Hematopoietic multipotent progenitor cell treated with erythropoietin and hydrocortisone succinate and interleukin-3 and kit ligand, for 8 days (in vitro differentiated cells): Measurements from ENCODE around the gene ALK.

Experiments used
- DNase-seq: peaks from one replicate; pipeline ENCODE4 v3.0.0-alpha.2; 2015

Gene ALK

DNA sequence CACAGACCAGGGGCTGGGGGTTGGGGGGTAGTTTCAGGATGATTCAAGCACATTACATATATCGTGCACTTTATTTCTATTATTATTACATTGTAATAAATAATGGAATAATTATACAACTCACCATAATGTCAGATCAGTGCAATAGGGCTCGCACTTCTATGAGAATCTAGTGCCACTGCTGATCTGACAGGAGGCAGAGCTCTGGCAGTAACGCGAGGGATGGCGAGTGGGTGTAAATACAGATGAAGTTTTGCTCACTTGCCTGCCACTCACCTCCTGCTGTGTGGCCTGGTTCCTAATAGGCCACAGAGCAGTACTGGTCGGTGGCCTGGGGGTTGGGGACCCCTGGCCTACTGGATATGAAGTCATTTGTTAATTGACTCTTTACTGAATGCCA is 615.6 kb downstream of the ALK start:
- DNase-seq = no peak

DNA sequence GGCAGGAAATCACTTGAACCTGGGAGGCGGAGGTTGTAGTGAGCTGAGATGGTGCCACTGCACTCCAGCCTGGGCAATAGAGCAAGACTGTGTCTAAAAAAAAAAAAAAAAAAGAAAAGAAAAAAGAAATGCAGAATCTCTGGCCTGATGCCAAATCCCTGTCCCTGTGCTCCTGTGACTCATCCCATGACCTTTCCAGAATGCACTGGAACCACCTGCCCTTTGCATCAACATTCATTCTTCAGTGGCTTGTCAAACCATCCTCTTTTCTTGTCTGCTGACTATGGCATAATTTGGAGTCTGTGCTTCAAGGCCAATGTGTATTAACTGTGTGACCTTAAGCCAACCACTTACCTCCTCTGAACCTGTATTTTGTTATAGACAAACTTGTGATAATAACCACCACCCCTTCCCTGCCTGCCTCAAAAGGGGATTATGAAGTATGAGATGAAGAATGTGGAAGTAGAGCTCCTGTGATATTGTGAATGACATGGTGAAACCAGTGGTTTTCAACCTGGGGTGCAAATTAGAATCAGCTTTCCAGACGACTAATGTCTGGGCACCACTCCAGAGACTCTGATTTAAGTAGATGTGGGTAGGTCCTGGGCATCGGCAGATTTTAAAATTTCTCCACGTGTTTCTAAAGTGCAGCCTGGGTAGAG is 616.9 kb downstream of the ALK start:
- DNase-seq = no peak

DNA sequence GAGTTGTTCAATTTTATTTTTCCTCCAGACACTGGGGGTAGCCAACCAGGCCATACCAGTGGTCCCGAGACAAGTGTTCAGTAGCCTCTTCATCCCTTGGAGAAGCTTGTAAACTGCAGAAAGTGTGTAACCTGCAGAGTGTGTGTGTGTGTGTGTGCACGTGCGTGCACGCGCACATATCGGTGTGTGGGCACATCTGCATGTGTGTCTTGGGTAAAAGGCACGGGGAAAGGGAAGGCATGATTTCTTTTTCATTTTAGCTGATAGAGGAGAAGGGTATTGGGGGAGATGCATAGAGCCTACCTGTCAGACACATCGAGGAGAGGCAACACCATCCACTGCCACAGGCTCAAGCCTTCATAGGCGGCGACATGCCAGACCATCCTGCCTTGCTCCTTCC is 624.8 kb downstream of the ALK start:
- no peak for DNase-seq

DNA sequence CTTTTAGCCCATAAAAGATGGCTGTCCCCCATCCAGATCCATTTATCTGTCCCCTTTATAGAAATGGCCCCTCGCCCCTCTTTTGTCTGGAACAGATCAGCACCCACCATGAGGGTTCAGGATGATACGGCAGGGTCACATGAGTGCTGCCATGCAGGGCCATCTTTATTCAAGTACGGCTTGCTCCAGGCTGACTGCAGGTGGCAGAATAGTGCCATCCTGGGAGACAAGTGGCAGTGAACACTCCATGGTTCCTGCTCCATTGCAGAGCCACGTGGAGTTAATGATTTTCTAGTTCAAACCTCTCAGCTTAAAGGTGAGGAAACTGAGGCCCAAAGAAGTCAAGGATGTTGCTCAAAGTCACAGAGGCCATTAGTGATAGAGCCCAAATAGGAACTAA is 625.5 kb downstream of the ALK start:
- peak; percentile 24 for DNase-seq

GRCh38 chr2:29293830-29294438 is 627.5 kb downstream of the ALK start:
- peak; percentile 3 for DNase-seq

- no peak for DNase-seq
Observed at GRCh38 chr2:29290293-29291047, 630.9 kb downstream of the ALK start.

- no peak for DNase-seq
Observed at GRCh38 chr2:29284671-29285070, 636.7 kb downstream of the ALK start.

DNA sequence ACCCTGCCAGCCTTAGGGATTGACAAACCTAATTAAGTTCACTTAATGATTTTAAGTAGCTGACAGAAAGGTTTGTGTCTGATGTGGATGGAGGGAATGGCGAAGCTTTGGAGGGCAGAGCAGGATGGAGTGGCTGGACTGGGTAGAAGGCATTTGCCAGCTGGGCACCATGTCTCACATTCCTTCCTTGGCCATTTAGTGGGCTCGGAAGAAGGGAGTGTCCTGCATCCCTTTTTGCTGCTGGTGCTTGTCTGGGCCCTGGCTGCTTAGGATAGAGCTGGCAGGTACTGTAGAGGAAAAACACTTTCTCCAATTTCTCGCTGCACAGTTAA is 639.5 kb downstream of the ALK start:
- DNase-seq = no peak

GRCh38 chr2:29281086-29281915 is 640.1 kb downstream of the ALK start:
- no peak for DNase-seq

DNA sequence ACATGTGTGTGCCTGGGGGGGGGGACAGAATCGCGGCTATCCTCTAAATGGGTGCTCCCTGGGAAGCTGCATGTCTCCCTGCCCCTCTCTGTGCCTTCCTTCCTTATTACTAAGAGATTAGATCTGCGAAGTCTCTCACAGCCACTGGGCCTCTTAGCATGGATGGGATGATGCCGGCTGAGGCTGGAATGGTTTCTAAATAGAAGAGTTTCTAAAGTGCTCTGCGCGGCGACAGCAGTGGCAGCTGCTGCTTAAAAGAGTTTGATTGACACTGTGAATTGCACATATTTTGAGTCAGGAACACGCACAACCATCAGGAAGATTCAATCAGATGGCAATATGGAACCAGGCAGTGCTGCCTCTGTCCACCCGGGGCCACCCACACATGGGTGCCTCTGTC is 642.4 kb downstream of the ALK start:
- no peak for DNase-seq

DNA sequence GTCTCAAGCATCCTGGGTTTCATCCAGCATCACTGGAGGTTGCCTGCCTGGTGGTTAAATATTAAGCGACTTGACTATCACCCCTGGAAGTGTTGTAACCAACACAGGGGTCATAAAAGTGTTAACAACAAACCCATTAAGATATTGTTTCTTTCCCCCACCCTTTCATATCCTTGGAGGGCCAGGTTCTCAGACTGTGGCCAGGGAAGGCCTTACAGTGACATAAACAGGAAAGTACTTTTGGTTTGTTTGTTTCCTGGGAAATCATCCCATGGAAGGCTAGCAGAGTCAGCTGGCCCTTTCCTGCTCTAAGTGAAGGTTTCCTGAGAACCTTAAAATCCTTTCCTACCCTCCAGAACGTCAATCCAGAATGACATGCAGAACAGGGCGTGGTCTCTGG is 645.2 kb downstream of the ALK start:
- DNase-seq = no peak

GRCh38 chr2:29275186-29275585 is 646.2 kb downstream of the ALK start:
- no peak for DNase-seq

- DNase-seq = no peak
Observed at GRCh38 chr2:29273685-29274611, 647.4 kb downstream of the ALK start.

GRCh38 chr2:29273004-29273684 is 648.2 kb downstream of the ALK start:
- DNase-seq = no peak

GRCh38 chr2:29272311-29272710 is 649.1 kb downstream of the ALK start:
- no peak for DNase-seq

GRCh38 chr2:29270701-29271121 is 650.7 kb downstream of the ALK start:
- DNase-seq = no peak

- DNase-seq = no peak
Observed at GRCh38 chr2:29269765-29270109, 651.6 kb downstream of the ALK start.

GRCh38 chr2:29269095-29269764 is 652.2 kb downstream of the ALK start:
- DNase-seq = no peak

DNA sequence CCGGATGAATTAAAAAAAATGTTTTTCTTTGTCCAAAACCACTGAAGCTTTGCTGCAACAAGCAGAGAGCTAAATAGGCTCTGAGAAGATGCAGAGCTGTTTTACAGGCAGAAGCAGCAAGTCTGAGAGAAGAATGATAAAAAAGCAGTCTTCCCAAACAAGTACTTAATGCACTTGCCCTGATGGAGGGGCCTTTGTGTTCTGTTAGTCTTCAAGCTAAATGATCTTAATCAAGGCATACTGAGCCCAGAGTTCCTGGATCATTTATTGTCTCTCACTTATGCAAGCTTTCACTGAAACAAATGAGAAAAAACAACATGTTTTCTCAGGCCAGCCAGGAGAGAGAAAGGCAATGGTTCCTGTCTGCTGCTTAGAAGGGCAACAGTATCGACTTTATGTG is 653.7 kb downstream of the ALK start:
- DNase-seq = no peak

- no peak for DNase-seq
Observed at GRCh38 chr2:29263886-29264285, 657.5 kb downstream of the ALK start.

GRCh38 chr2:29262681-29263260 is 658.6 kb downstream of the ALK start:
- DNase-seq = no peak
